ENCODE measurements around the gene CCDC88B. TPM values are rescaled to one million over a fixed set of nuclear protein-coding genes. Genes with fewer than 3 reads are reported as not detected.

CCDC88B gene
- total RNA-seq, 1 experiment from 2014 or later = 3.6 TPM

- POLR2A ChIA-PET = interaction anchor here (2.8 kb wide), 1 partner anchor 40 kb away, joined by 18 read pairs; the partner anchor contains the start of genes PRDX5 and TRMT112
- Histone ChIP-seq H3K4me3 (ENCODE audit: low read depth, low read length) (no peak overlapping the region), H3K4me1 (peaks cover 46% of the 10 kb centered on the region), H3K27me3 (replicated peaks; ENCODE audit: control insufficient read depth, insufficient read depth, low read length) (no peaks in the 10 kb centered on the region), H3K9me3 (no peaks in the 10 kb centered on the region), H3K36me3 (ENCODE audit: control insufficient read depth, insufficient read depth, low read length) (peaks cover 5% of the 10 kb centered on the region)
- TF ChIP-seq, protein P1, sequence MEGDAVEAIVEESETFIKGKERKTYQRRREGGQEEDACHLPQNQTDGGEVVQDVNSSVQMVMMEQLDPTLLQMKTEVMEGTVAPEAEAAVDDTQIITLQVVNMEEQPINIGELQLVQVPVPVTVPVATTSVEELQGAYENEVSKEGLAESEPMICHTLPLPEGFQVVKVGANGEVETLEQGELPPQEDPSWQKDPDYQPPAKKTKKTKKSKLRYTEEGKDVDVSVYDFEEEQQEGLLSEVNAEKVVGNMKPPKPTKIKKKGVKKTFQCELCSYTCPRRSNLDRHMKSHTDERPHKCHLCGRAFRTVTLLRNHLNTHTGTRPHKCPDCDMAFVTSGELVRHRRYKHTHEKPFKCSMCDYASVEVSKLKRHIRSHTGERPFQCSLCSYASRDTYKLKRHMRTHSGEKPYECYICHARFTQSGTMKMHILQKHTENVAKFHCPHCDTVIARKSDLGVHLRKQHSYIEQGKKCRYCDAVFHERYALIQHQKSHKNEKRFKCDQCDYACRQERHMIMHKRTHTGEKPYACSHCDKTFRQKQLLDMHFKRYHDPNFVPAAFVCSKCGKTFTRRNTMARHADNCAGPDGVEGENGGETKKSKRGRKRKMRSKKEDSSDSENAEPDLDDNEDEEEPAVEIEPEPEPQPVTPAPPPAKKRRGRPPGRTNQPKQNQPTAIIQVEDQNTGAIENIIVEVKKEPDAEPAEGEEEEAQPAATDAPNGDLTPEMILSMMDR (IDR thresholded peaks at IDR 0.05; ENCODE audit: insufficient read depth in 1 of 2, low read depth in 1 of 2, low read length in 1 of 2, severe bottlenecking in 1 of 2, unreplicated experiment in 1 of 2) = no peak
- H3K4me1 Mint-ChIP-seq (ENCODE audit: low read depth, unreplicated experiment) = peaks cover 29% of the 10 kb centered on the region
- intact Hi-C loops (cut with micrococcal nuclease; ENCODE audit: unreplicated experiment) = loop anchor here (5.0 to 10.0 kb wide), 2 partner anchors 85 to 297 kb away; no protein-coding TSS in a partner anchor
- peaks cover 30% of the 10 kb centered on the region for H3K36me3 Mint-ChIP-seq (ENCODE audit: insufficient read depth, unreplicated experiment)
- no peak for DNase-seq
- BruUV-seq (replicated peaks) = no TSS peak
- no peaks in the 10 kb centered on the region for H3K27me3 Mint-ChIP-seq (ENCODE audit: insufficient read depth, unreplicated experiment)
- H3K9me3 Mint-ChIP-seq (ENCODE audit: unreplicated experiment) = no peaks in the 10 kb centered on the region
- peak overlapping the region; percentile 99 for H3K4me3 Mint-ChIP-seq (ENCODE audit: unreplicated experiment)
- CTCF ChIA-PET = interaction anchor here (1.5 to 6.1 kb wide), 5 partner anchors 40 to 168 kb away, joined by 4 to 274 read pairs (median 18); partner anchors contain the start of genes PRDX5 and TRMT112
- peak overlapping the region; percentile 86 for H3K27ac Mint-ChIP-seq (ENCODE audit: unreplicated experiment)
Measured at GRCh38 chr11:64357446-64357845, 17.4 kb downstream of the CCDC88B start.

GRCh38 chr11:64357904-64358535 is 18.0 kb downstream of the CCDC88B start:
- Histone ChIP-seq H3K27me3 (replicated peaks; ENCODE audit: control insufficient read depth, insufficient read depth, low read length) (no peaks in the 10 kb centered on the region), H3K4me3 (ENCODE audit: low read depth, low read length) (peak overlapping the region; percentile 99), H3K36me3 (ENCODE audit: control insufficient read depth, insufficient read depth, low read length) (peaks cover 7% of the 10 kb centered on the region), H3K4me1 (peaks cover 46% of the 10 kb centered on the region), H3K9me3 (no peaks in the 10 kb centered on the region)
- H3K9me3 Mint-ChIP-seq (ENCODE audit: unreplicated experiment) = no peaks in the 10 kb centered on the region
- peak overlapping the region; percentile 99 for H3K4me3 Mint-ChIP-seq (ENCODE audit: unreplicated experiment)
- peaks cover 36% of the 10 kb centered on the region for H3K36me3 Mint-ChIP-seq (ENCODE audit: insufficient read depth, unreplicated experiment)
- no TSS peak for BruUV-seq (replicated peaks)
- DNase-seq = peak; percentile 62 to 74
- no peaks in the 10 kb centered on the region for H3K27me3 Mint-ChIP-seq (ENCODE audit: insufficient read depth, unreplicated experiment)
- peak overlapping the region; percentile 86 for H3K27ac Mint-ChIP-seq (ENCODE audit: unreplicated experiment)
- ChIA-PET POLR2A (interaction anchor here (2.8 kb wide), 1 partner anchor 40 kb away, joined by 18 read pairs; the partner anchor contains the start of genes PRDX5 and TRMT112), CTCF (interaction anchor here (0.5 to 6.1 kb wide), 6 partner anchors 27 to 91 kb away, joined by 3 to 274 read pairs (median 11); partner anchors contain the start of genes PRDX5 and TRMT112)
- intact Hi-C loops (cut with micrococcal nuclease; ENCODE audit: unreplicated experiment) = loop anchor here (1.0 to 10.0 kb wide), 4 partner anchors 48 to 297 kb away; no protein-coding TSS in a partner anchor
- TF ChIP-seq, protein P1 (IDR thresholded peaks at IDR 0.05; ENCODE audit: insufficient read depth in 1 of 2, low read depth in 1 of 2, low read length in 1 of 2, severe bottlenecking in 1 of 2, unreplicated experiment in 1 of 2) = no peak
- peaks cover 29% of the 10 kb centered on the region for H3K4me1 Mint-ChIP-seq (ENCODE audit: low read depth, unreplicated experiment)

DNA sequence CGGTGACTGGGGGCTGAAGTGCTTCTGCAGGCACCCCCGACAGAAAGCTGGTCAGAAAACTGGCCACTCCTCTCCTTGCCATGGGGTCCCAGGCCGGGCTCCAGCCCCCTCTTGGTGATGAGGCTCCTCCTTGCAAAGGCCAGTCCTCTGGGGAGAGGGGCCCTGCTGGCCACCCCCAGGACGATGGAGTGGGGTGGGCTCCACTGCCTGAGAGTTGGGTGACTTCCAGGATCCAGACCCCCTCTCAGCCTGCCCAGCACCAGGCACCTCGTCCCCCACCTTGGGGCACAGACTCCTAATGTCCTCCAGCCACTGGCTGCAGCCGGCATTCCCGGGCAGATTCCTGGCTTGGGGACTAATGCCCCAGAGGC is 18.5 kb downstream of the CCDC88B start:
- no peaks in the 10 kb centered on the region for H3K9me3 ChIP-seq
- Mint-ChIP-seq H3K27ac (ENCODE audit: unreplicated experiment) (peak overlapping the region; percentile 86), H3K9me3 (ENCODE audit: unreplicated experiment) (no peaks in the 10 kb centered on the region), H3K4me3 (ENCODE audit: unreplicated experiment) (peak overlapping the region; percentile 99), H3K27me3 (ENCODE audit: insufficient read depth, unreplicated experiment) (no peaks in the 10 kb centered on the region), H3K36me3 (ENCODE audit: insufficient read depth, unreplicated experiment) (peaks cover 41% of the 10 kb centered on the region), H3K4me1 (ENCODE audit: low read depth, unreplicated experiment) (peaks cover 29% of the 10 kb centered on the region)
- BruUV-seq (replicated peaks) = TSS peak; percentile 80
- CTCF ChIA-PET = interaction anchor here (0.5 to 6.1 kb wide), 4 partner anchors 27 to 58 kb away, joined by 3 to 274 read pairs (median 4); partner anchors contain the start of genes PRDX5 and TRMT112
- intact Hi-C loops (cut with micrococcal nuclease; ENCODE audit: unreplicated experiment) = loop anchor here (1.0 to 10.0 kb wide), 4 partner anchors 48 to 296 kb away; no protein-coding TSS in a partner anchor
- H3K36me3 ChIP-seq (ENCODE audit: control insufficient read depth, insufficient read depth, low read length) = peaks cover 7% of the 10 kb centered on the region
- TF ChIP-seq, protein P1 (IDR thresholded peaks at IDR 0.05; ENCODE audit: insufficient read depth in 1 of 2, low read depth in 1 of 2, low read length in 1 of 2, severe bottlenecking in 1 of 2, unreplicated experiment in 1 of 2) = no peak
- POLR2A ChIA-PET = interaction anchor here (2.8 kb wide), 1 partner anchor 41 kb away, joined by 18 read pairs; the partner anchor contains the start of genes PRDX5 and TRMT112
- no peaks in the 10 kb centered on the region for H3K27me3 ChIP-seq (replicated peaks; ENCODE audit: control insufficient read depth, insufficient read depth, low read length)
- H3K4me3 ChIP-seq (ENCODE audit: low read depth, low read length) = peak overlapping the region; percentile 99
- peaks cover 46% of the 10 kb centered on the region for H3K4me1 ChIP-seq
- no peak for DNase-seq

All from Caco-2 (cell line).